AG09309 (cell line): ENCODE measurements around the gene ACTR2.
"Not testable (repeated sequence)": the region's sequence is repeated elsewhere in the genome, so short reads cannot be mapped to it uniquely, and the experiment has no call there.

Experiments used
- DNase-seq: peaks from one replicate; pipeline ENCODE4 v3.0.0-alpha.2; 2010; ENCODE audit warnings: low read depth
- H3K4me3 ChIP-seq: 2 replicates; pipeline ENCODE4 v1.5.1; 2011; ENCODE audit warnings: mild to moderate bottlenecking, low read depth, low read length, moderate library complexity; ENCODE audit not compliant: control insufficient read depth
- CTCF ChIP-seq: IDR thresholded peaks from 2 replicates; pipeline ENCODE4 v1.5.1; 2011; ENCODE audit warnings: mild to moderate bottlenecking, low read depth, low read length, inconsistent platforms; ENCODE audit not compliant: insufficient read depth, control insufficient read depth; ENCODE audit errors: missing control alignments

The ACTR2 gene

DNA sequence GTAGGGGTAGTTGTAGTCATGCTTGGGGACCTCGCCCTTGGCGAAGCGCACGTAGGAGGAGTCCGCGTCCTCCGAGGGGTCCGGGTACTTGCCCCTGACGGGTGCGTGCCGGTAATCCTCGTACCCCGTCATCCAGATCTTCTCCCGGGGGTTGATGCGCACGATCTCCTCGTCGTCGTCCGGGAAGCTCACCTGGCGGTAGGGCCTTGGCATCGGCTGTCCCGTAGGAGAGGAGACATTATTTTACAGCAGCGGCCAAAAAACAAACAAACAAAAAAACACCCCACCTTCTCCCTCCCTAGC is 86.3 kb downstream of the ACTR2 start:
- DNase-seq, result no peak
- no peak overlapping the region for H3K4me3 ChIP-seq
- no peak for TF ChIP-seq CTCF

GRCh38 chr2:65314801-65315441 is 87.3 kb downstream of the ACTR2 start:
- TF ChIP-seq CTCF, result no peak
- DNase-seq, result no peak
- H3K4me3 ChIP-seq, result no peak overlapping the region

DNA sequence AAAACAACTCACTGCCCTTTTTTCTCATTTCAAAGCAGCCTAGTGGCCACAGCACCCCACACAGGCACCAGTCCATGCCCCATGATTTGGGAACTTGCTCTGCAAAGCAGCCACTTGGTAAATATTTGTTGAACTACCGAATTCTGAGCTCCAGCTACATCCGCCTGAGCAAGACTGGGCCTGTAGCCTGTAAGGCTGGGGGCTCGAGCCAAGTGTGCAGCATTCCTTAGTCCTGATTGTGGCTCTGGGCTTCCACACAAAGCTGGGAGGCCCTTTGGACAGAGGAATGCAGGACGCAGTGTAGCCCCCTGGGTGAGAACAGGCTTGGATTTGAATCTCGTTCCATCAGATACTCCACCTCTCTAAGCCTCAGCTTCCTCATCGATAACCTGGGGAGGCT is 88.4 kb downstream of the ACTR2 start:
- no peak for DNase-seq
- TF ChIP-seq CTCF, result no peak
- no peak overlapping the region for H3K4me3 ChIP-seq

- DNase-seq, result not testable (repeated sequence)
Observed at GRCh38 chr2:65317351-65317750, 89.7 kb downstream of the ACTR2 start.

GRCh38 chr2:65317841-65318240 is 90.2 kb downstream of the ACTR2 start:
- no peak for TF ChIP-seq CTCF
- H3K4me3 ChIP-seq, result no peak overlapping the region
- no peak for DNase-seq

More at GRCh38 chr2:65317351-65317750, 89.7 kb downstream of the ACTR2 start:
- H3K4me3 ChIP-seq, result not testable (repeated sequence)

DNA sequence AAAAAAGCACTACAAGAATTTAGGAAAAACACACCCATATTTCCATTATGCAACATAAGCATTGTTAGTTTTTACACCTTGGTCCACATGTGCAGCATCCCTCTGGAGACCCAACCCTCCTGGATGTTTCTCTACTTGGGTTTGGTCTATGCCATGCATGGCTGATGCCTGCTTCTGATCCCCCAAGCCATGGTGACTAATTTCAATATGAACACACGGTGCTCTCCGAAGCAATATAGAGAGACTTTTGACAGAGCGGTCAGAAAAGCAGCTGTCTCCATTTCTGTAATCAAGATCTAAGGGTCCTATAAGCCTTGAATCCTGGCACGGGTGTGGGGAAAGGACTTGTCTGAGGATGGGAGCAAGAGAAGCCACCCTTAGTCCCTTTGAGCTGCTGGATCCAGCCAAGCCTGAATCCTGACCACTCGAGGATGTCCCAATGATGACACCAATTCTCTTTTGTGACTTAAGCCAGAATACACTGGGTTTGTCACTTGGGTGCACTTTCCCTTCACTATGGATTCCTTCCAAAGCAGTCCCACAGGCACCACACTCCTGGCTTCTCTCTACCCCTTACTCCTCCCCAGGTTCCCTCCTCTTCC is 91.5 kb downstream of the ACTR2 start:
- DNase-seq, result no peak
- H3K4me3 ChIP-seq, result no peak overlapping the region
- TF ChIP-seq CTCF, result no peak

DNA sequence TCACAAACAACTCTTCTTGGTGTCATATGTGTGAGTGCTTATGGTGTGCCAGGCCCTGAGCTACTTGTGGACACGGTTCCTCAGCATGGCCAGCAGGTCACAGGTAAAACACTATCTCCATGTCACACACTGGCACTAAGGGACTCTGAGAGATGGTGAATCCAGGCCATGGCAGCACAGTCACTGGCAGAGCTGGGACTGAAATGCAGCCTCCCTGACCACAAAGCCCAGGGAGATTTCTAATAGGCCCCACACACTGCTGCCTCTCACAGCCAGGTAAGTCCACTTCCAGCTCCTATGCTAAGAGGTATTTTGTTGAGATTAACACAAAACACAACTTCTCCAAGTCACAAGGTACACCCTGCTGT is 92.0 kb downstream of the ACTR2 start:
- TF ChIP-seq CTCF, result no peak
- no peak overlapping the region for H3K4me3 ChIP-seq
- DNase-seq, result no peak
